Neural crest cell (in vitro differentiated cells): Measurements from ENCODE around the gene RTL1. TPM values are rescaled to one million over a fixed set of nuclear protein-coding genes. Genes with fewer than 3 reads are reported as not detected.

ENCODE experiments used
- DNase-seq: peaks from one replicate; pipeline ENCODE4 v3.0.0; 2021; ENCODE audit warnings: low read depth, mixed read lengths, low spot score
- H3K27ac Mint-ChIP-seq: one replicate; pipeline ENCODE4 v1.8.0; 2021; ENCODE audit warnings: mild to moderate bottlenecking, mixed read lengths; ENCODE audit not compliant: unreplicated experiment
- H3K27me3 Mint-ChIP-seq: 2 replicates; pipeline ENCODE4 v1.8.0; 2021; ENCODE audit warnings: low read depth, mild to moderate bottlenecking, mixed read lengths
- H3K36me3 Mint-ChIP-seq: 2 replicates; pipeline ENCODE4 v1.8.0; 2021; ENCODE audit warnings: low read depth, mild to moderate bottlenecking, mixed read lengths
- H3K4me1 Mint-ChIP-seq: 2 replicates; pipeline ENCODE4 v1.8.0; 2021; ENCODE audit warnings: mixed read lengths
- H3K4me3 Mint-ChIP-seq: one replicate; pipeline ENCODE4 v1.8.0; 2021; ENCODE audit warnings: mild to moderate bottlenecking, mixed read lengths
- H3K9me3 Mint-ChIP-seq: 2 replicates; pipeline ENCODE4 v1.8.0; 2021; ENCODE audit warnings: mixed read lengths
- total RNA-seq: library from RNA; stranded (reverse); gene quantifications from 2 replicates; pipeline ENCODE4 v1.2.1, GENCODE V29; 2021
- TF ChIP-seq, protein P1 (sequence below): fragments of 200-600 bp; sonication (generic); conservative IDR thresholded peaks from 2 replicates; pipeline ENCODE4 v1.5.0; 2021; ENCODE audit warnings: antibody characterized with exemption, mild to moderate bottlenecking

RTL1 gene
- total RNA-seq, 1 donor from 2014 or later = 0.09 TPM

DNA sequence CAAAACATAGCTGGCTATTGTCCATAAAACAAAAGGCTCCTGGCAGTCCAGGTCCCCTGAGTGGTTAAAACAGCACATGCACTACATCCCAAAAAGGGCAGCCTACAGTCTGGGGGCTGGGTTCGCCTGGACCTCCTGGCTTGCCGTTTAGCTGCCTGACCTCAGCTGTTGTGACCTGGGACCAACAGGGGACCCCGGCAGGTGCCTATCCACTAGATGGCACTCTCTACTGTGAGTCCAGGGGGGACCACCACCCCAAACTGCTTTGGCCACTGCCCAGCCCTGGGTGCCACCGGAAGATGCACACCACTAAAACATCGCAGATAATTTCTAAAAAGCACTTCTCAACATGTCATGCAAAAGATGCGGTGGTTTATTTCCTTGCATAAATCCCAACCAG lies 2.9 kb upstream of the RTL1 start:
- DNase-seq = no peak
- TF ChIP-seq, protein P1, sequence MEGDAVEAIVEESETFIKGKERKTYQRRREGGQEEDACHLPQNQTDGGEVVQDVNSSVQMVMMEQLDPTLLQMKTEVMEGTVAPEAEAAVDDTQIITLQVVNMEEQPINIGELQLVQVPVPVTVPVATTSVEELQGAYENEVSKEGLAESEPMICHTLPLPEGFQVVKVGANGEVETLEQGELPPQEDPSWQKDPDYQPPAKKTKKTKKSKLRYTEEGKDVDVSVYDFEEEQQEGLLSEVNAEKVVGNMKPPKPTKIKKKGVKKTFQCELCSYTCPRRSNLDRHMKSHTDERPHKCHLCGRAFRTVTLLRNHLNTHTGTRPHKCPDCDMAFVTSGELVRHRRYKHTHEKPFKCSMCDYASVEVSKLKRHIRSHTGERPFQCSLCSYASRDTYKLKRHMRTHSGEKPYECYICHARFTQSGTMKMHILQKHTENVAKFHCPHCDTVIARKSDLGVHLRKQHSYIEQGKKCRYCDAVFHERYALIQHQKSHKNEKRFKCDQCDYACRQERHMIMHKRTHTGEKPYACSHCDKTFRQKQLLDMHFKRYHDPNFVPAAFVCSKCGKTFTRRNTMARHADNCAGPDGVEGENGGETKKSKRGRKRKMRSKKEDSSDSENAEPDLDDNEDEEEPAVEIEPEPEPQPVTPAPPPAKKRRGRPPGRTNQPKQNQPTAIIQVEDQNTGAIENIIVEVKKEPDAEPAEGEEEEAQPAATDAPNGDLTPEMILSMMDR = peak; percentile 46
- Mint-ChIP-seq H3K9me3 (no peaks in the 10 kb centered on the region), H3K4me3 (peak overlapping the region; percentile 87), H3K36me3 (no peaks in the 10 kb centered on the region), H3K4me1 (peaks cover 34% of the 10 kb centered on the region), H3K27me3 (peaks cover 51% of the 10 kb centered on the region), H3K27ac (no peak overlapping the region)

DNA sequence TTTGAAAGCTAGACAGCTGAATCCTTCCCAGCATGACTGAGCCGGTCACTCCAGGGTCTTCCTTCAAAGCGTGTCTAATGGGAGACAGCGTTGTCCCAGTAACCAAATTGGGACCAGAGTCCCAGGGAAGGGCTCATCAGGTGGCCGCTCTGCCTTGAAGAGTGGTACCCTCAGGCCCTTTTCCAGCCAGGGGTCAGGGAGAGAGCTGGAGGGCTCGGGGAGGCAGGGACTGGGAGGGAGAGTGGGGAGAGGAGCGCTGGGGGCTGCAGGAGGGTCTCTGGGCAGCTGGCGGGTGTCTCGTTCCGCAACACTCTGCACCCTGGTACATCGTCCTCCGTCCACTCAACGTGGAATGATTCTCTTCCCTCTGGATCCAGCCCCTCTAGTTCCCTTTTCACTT lies 1.6 kb upstream of the RTL1 start:
- Mint-ChIP-seq H3K4me3 (peak overlapping the region; percentile 87), H3K9me3 (no peaks in the 10 kb centered on the region), H3K27me3 (peaks cover 56% of the 10 kb centered on the region)

DNA sequence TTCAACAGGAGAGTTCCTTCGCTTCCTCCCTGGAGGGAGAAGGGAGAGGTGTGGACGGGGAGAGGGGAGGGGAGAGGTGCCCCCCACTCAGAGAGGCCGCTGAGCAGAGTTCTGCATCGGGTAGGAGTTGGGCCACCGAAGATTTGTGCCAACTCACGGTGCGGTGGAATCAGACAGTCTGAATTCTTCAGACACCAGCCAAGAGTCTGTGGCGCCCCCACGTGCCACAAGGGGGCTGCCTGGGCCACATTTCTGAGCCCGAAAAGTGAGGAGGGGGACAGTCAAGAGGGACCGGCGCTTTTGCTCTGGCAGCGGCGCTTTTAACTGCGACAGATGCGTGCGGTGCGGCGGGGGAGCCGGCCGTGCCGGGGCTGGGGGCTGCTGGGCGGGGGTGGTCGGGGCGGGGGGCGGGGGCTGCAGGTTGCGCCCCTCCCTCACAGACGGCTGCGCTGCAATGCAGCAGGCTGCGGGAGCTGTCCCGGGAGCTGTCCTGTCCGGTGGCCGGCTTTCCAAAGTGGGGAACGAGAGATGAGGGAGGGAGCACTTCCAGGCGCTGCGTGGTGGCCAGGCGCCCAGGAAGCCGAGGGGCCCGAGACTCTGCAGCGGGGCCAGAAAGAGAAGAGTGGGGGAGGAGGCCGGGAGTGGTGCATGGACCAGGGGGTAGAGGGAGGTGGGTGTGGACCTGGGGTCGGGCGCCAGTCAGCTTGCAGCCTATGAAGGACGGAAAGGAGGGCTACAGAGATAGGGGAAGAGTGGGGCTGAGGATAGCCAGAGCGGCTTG lies 975 bp upstream of the RTL1 start:
- TF ChIP-seq, protein P1 = peak; percentile 69
- Mint-ChIP-seq H3K27ac (peak overlapping the region; percentile 50), H3K27me3 (peaks cover 58% of the 10 kb centered on the region), H3K4me1 (peaks cover 51% of the 10 kb centered on the region), H3K4me3 (peak overlapping the region; percentile 87), H3K9me3 (no peaks in the 10 kb centered on the region), H3K36me3 (no peaks in the 10 kb centered on the region)
- DNase-seq = peak; percentile 68

More for the DNA sequence above, 1.6 kb upstream of the RTL1 start:
- H3K4me1 Mint-ChIP-seq = peaks cover 44% of the 10 kb centered on the region
- no peak overlapping the region for H3K27ac Mint-ChIP-seq
- DNase-seq = no peak
- TF ChIP-seq, protein P1 = no peak
- no peaks in the 10 kb centered on the region for H3K36me3 Mint-ChIP-seq

DNA sequence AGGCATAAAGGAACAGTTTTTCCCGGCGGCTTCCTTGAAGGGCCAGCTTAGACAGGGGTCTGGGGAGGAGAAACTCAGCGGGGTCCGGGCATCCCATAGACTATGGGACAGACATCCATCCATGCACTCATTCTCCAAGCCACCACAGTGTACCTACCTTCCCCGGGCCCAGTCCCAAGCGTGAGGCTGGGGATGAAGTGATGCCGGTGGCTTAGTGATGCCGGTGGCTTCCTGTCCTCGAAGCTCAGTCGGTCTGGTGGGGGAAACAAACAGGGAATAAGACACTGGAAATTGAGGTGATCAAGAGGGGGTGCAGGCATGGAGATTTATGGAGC lies 421 bp downstream of the RTL1 start:
- Mint-ChIP-seq H3K9me3 (no peaks in the 10 kb centered on the region), H3K4me3 (peak overlapping the region; percentile 63), H3K36me3 (no peaks in the 10 kb centered on the region), H3K27me3 (peaks cover 61% of the 10 kb centered on the region), H3K4me1 (peaks cover 60% of the 10 kb centered on the region), H3K27ac (no peak overlapping the region)
- no peak for DNase-seq
- TF ChIP-seq, protein P1 = no peak

DNA sequence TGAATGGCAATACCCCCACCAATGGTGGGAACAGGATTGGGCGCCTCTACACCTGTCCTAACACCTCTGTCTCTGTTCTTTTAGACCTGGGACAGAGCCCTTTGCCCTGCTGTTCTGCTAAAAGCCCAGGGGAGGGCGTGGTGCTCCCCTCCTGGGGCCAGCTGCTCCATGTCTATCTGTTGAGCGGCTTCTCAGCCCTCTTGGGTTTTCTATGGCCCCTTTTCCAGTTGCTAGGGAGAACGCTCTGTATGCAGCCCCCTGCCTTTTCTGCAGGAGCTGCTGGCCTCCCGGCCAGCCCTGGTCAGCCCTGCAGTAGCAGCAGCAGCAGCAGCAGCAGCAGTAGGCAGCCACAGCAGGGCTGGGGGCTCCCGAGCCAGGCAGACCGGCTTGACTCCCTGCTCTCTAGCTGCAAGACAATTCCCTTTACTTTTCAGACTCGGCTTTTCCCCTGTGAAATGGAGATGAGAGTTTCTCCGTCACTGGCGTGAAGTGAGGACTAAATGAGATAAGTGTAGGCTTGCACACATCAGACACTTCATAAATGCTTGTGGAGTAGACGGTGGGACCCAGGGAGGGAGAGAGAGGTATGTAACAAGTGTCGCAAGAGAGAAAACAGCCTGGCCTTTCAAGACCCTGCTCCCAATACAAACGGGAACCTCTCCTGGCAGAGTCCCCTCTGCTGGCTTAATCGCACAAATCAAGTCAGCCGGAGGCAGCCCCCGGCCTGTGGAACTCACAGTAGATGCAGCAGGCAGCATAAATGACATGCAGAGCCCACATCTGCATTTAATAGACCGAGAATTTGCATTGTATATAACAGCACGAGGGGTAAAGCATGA lies 1.0 kb downstream of the RTL1 start:
- H3K4me1 Mint-ChIP-seq = peaks cover 60% of the 10 kb centered on the region
- no peaks in the 10 kb centered on the region for H3K9me3 Mint-ChIP-seq
- no peaks in the 10 kb centered on the region for H3K36me3 Mint-ChIP-seq
- TF ChIP-seq, protein P1 = peak; percentile 57
- peaks cover 55% of the 10 kb centered on the region for H3K27me3 Mint-ChIP-seq
- H3K27ac Mint-ChIP-seq = no peak overlapping the region
- H3K4me3 Mint-ChIP-seq = peak overlapping the region; percentile 63
- DNase-seq = no peak
